Kidney capillary endothelial cell (primary cell): ENCODE results near the gene KRT82.
A peak's percentile ranks its signal among the peaks of the same experiment; 100 is the strongest.

Source experiments
- DNase-seq: peaks from one replicate; pipeline ENCODE4 v3.0.0-alpha.2; 2018; ENCODE audit warnings: low spot score

Gene KRT82

GRCh38 chr12:52383331-52383730, 22.8 kb downstream of the KRT82 start:
- DNase-seq: no peak

- DNase-seq: no peak
Observed at GRCh38 chr12:52382854-52383253, 23.3 kb downstream of the KRT82 start.

- DNase-seq: no peak
Observed at GRCh38 chr12:52381206-52381605, 24.9 kb downstream of the KRT82 start.

GRCh38 chr12:52380271-52380694, 25.9 kb downstream of the KRT82 start:
- peak; percentile 9 for DNase-seq

GRCh38 chr12:52379536-52379935, 26.6 kb downstream of the KRT82 start:
- no peak for DNase-seq

- DNase-seq: no peak
Observed at GRCh38 chr12:52378091-52378490, 28.0 kb downstream of the KRT82 start.

- DNase-seq: no peak
Observed at GRCh38 chr12:52377266-52377665, 28.9 kb downstream of the KRT82 start.

GRCh38 chr12:52372216-52373154, 33.6 kb downstream of the KRT82 start:
- DNase-seq: peak; percentile 63

- no peak for DNase-seq
Observed at GRCh38 chr12:52371716-52372115, 34.4 kb downstream of the KRT82 start.

- no peak for DNase-seq
Observed at GRCh38 chr12:52370926-52371608, 35.1 kb downstream of the KRT82 start.

GRCh38 chr12:52369809-52370208, 36.3 kb downstream of the KRT82 start:
- DNase-seq: no peak

- no peak for DNase-seq
Observed at GRCh38 chr12:52369211-52369610, 36.9 kb downstream of the KRT82 start.

GRCh38 chr12:52368508-52368907, 37.6 kb downstream of the KRT82 start:
- DNase-seq: no peak

GRCh38 chr12:52367876-52368275, 38.3 kb downstream of the KRT82 start:
- no peak for DNase-seq

GRCh38 chr12:52366738-52367485, 39.2 kb downstream of the KRT82 start, which contains the start of gene KRT85:
TSS of gene KRT85 (minus strand) at chr12:52367481. CDS start at chr12:52367405, 76 bp downstream.
- DNase-seq: no peak

- DNase-seq: no peak
Observed at GRCh38 chr12:52364901-52365489, 41.1 kb downstream of the KRT82 start.

GRCh38 chr12:52364061-52364460, 42.1 kb downstream of the KRT82 start:
- DNase-seq: no peak

GRCh38 chr12:52363111-52363679, 42.9 kb downstream of the KRT82 start:
- no peak for DNase-seq

GRCh38 chr12:52362118-52362726, 43.9 kb downstream of the KRT82 start:
- no peak for DNase-seq

GRCh38 chr12:52361553-52361952, 44.6 kb downstream of the KRT82 start:
- no peak for DNase-seq

- no peak for DNase-seq
Observed at GRCh38 chr12:52360663-52361271, 45.4 kb downstream of the KRT82 start.
